Gastroesophageal sphincter (tissue), 3 donors: ENCODE results near the gene HBG2.

ENCODE experiments used
- EP300 ChIP-seq: sonication (generic); formaldehyde crosslinking; IDR thresholded peaks from one replicate; pipeline ENCODE4 v1.6.1; 2017; ENCODE audit warnings: antibody characterized with exemption, mild to moderate bottlenecking
- POLR2A ChIP-seq, 2 donors: fragments of 450-650 bp; IDR thresholded peaks; one replicate each; pipeline ENCODE4 v1.6.1; 2017; ENCODE audit warnings: antibody characterized with exemption in 2 of 2, mild to moderate bottlenecking in 2 of 2, moderate library complexity in 1 of 2
- POLR2AphosphoS5 ChIP-seq: sonication (generic); formaldehyde crosslinking; IDR thresholded peaks from one replicate; pipeline ENCODE4 v1.6.1; 2017; ENCODE audit warnings: antibody characterized with exemption
- TF ChIP-seq, protein P1 (sequence below), 4 experiments: fragments of 200-600 bp in 2 of 4; fragments of 450-650 bp in 2 of 4; sonication (generic) in 1 of 4; IDR thresholded peaks; one replicate each; pipeline ENCODE4 v1.5.1; 2017 to 2019; ENCODE audit warnings: antibody characterized with exemption in 4 of 4, mild to moderate bottlenecking in 2 of 4, moderate library complexity in 2 of 4

- TF ChIP-seq, protein P1, sequence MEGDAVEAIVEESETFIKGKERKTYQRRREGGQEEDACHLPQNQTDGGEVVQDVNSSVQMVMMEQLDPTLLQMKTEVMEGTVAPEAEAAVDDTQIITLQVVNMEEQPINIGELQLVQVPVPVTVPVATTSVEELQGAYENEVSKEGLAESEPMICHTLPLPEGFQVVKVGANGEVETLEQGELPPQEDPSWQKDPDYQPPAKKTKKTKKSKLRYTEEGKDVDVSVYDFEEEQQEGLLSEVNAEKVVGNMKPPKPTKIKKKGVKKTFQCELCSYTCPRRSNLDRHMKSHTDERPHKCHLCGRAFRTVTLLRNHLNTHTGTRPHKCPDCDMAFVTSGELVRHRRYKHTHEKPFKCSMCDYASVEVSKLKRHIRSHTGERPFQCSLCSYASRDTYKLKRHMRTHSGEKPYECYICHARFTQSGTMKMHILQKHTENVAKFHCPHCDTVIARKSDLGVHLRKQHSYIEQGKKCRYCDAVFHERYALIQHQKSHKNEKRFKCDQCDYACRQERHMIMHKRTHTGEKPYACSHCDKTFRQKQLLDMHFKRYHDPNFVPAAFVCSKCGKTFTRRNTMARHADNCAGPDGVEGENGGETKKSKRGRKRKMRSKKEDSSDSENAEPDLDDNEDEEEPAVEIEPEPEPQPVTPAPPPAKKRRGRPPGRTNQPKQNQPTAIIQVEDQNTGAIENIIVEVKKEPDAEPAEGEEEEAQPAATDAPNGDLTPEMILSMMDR (IDR thresholded peaks at IDR 0.05) = no peak
- TF ChIP-seq POLR2AphosphoS5 (no peak), POLR2A (IDR thresholded peaks at IDR 0.05) (no peak), EP300 (no peak)
Observed at GRCh38 chr11:5232821-5233220, 21.8 kb downstream of the HBG2 start.
